Left cardiac atrium (tissue), 4 donors: ENCODE data around the gene PDPK1. TPM values are rescaled to one million over a fixed set of nuclear protein-coding genes. Genes with fewer than 3 reads are reported as not detected.
"Not testable (repeated sequence)": the region's sequence is repeated elsewhere in the genome, so short reads cannot be mapped to it uniquely, and the experiment has no call there.

ENCODE experiments used
- ATAC-seq, 2 donors: fragments of 200-7000 bp; cut with Tn5 transposase; one replicate each; pipeline ENCODE4 v1.9.1; 2020; ENCODE audit warnings: mild to moderate bottlenecking in 2 of 2, moderate library complexity in 2 of 2
- DNase-seq: peaks from one replicate; pipeline ENCODE4 v3.0.0-alpha.2; 2020
- intact Hi-C, 2 donors: fragments of 100-400 bp; cut with DNase I; formaldehyde crosslinking; loops; one replicate each; pipeline versions ENCODE4 v1.14.1 to v1.15.1; 2022 to 2023
- total RNA-seq, 2 donors: library from RNA; stranded (reverse); fragmentation: NEBNext Ultra II Directional; extraction: Animal tissue kit (Norgen Biotek cat#: 25700); gene quantifications; one replicate each; pipeline ENCODE4 v1.2.1, GENCODE V29; 2021
- donor health status: DM: no; HTN: yes; CAD: no.
- donor health status: DM: no; HTN: yes; CAD: no; lungs with severe emphysema.
- donor health status: DM: yes; HTN: yes; CAD: no.
- donor health status: Dilated cardiomyopathy.

PDPK1 gene
- total RNA-seq, 2 donors from 2014 or later, result 32.6 to 39.4 TPM

DNA sequence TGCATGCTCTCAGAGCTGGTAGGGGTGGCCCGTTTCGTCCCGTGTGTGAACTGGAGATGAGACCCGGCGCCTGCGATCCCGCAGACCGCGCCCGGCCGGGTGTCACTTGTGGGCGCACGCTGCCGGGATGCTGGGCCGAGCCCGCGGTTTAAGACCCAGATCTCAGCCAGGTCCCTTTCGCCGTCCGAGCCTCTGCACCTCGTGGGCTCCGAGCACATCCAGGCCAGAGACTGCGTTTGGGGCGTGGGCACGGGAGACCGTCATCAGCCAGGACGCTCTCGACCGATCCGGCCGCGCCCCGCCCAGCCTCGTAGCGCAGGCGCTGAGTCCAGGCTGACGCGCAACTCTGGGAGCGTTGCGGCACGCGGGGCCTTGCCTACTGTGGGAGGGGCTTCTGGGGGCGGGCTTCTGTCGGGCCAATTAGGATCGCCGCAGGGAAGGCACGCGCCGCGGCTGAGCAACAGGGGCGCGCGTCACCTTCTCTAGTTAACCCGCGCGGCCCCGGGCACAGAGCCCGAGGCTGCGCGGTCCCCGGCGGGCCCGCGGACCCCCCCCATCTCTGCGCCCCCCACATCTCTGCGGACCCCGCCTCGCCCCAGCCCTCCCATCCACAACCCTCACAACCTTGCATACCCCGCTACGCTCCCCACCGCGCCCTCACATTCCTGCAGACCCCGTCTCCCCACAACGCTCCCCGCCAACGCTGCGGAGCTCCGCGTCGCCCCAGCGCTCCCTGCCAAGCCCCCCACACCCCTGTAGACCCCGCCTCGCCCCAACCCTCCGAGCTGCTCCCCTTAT, 5.9 kb upstream of the PDPK1 start:
- DNase-seq (peak; percentile 100), ATAC-seq (peak; percentile 94 to 97)
- intact Hi-C loops, result no loop called here

DNA sequence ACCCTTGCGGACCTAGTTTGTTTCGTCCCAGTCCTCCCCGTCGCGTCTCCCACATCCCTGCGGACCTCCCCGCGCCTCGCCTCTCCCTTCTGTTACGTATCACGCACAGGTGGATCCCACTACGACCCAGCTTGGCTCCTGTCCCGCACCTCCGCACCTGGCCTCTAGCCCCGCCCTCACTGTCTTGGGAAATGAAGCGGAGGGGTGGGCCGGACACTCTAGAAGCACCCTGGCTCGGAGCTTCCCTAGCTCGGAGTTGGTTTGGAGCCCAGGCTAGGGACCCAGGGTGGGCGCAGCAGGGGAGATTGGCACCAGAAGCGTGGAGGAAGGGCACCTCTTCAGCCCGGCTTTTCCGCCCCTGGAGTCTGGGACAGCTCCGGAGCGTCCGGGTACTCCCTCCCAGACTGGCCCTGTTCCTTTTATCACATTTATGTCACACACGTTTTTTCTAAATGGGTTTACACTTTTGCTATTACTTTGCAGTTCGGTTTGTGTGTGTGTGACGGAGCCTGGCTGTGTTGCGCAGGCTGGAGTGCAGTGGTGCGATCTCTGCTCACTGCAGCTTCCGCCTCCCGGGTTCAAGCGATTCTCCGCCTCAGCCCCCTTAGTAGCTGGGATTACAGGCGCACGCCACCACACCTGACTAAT, 5.2 kb upstream of the PDPK1 start:
- intact Hi-C loops, result no loop called here

GRCh38 chr16:2533142-2533755, 4.6 kb upstream of the PDPK1 start:
- DNase-seq, intact Hi-C loops, ATAC-seq: not testable (repeated sequence)

More for the DNA sequence above, 5.2 kb upstream of the PDPK1 start:
- ATAC-seq (peak; percentile 13 to 30), DNase-seq (no peak)

- intact Hi-C loops, result no loop called here
- DNase-seq (no peak), ATAC-seq (no peak)
Measured at GRCh38 chr16:2533912-2534311, 3.9 kb upstream of the PDPK1 start.

- DNase-seq, intact Hi-C loops, ATAC-seq: not testable (repeated sequence)
Measured at GRCh38 chr16:2534335-2534734, 3.5 kb upstream of the PDPK1 start.

GRCh38 chr16:2535625-2536013, 2.2 kb upstream of the PDPK1 start:
- ATAC-seq (no peak), DNase-seq (peak; percentile 44)
- intact Hi-C loops, result no loop called here

DNA sequence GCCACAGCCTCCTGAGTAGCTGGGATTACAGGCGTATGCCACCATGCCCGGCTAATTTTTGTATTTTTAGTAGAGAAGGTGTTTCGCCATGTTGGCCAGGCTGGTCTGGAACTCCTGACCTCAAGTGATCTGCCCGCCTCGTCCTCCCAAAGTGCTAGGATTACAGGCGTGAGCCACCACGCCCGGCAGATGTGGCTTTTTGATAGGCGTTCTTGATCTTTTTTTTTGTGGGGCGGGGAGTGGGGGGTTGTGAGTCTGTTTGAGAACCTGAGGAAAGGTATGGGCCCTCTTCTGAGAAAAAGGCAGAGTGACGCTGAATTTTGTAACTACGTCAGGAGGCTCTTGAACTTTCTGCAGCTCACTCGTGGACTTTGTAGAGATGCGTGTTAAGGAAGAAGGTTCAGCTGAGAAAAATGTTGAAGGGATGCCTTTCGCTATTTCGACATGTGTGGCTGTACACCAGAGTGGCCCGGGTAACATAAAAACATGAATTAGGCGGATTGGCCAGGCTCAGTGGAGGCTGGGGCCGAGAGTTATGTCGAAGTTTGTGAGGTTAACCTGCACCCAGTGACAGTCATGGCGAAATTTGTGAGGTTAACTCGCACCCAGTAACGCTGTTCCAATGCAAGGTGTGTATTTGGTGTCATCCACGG, 1.5 kb downstream of the PDPK1 start:
- intact Hi-C loops, DNase-seq, ATAC-seq: not testable (repeated sequence)

DNA sequence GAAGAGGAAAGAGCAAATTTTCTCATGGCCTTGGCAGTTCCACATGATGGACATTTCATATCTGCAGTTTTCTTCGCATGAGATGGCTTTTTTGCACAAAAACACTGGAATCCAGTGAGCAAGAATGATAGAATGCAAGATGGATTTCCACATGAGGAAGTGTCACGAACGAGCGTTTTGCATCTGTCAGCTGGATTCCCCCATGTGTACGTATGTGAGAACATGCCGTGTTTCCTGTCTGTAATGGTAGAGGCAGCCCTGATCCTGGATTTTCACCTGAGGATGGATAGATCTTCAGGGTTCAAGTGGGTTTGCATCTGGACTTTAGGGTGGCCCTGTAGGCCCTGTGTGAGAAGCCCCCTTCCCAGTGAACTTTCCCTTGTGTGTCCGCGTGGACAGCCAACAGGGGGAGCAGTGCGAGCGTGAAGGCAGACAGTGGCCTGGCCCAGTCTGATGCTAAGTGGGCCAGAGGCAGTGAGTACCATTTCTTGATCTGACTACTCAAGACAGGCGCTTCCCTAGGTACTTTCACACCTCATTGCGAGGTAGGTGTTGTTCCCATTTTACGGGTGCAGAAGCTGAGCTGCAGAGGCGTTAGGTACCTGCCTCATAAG, 2.1 kb downstream of the PDPK1 start:
- DNase-seq, ATAC-seq, intact Hi-C loops: not testable (repeated sequence)

GRCh38 chr16:2540912-2541311, 3.1 kb downstream of the PDPK1 start:
- DNase-seq, intact Hi-C loops, ATAC-seq: not testable (repeated sequence)

GRCh38 chr16:2541409-2541808, 3.6 kb downstream of the PDPK1 start:
- DNase-seq, ATAC-seq, intact Hi-C loops: not testable (repeated sequence)

- intact Hi-C loops, ATAC-seq, DNase-seq: not testable (repeated sequence)
Measured at GRCh38 chr16:2543771-2544170, 6.0 kb downstream of the PDPK1 start.

DNA sequence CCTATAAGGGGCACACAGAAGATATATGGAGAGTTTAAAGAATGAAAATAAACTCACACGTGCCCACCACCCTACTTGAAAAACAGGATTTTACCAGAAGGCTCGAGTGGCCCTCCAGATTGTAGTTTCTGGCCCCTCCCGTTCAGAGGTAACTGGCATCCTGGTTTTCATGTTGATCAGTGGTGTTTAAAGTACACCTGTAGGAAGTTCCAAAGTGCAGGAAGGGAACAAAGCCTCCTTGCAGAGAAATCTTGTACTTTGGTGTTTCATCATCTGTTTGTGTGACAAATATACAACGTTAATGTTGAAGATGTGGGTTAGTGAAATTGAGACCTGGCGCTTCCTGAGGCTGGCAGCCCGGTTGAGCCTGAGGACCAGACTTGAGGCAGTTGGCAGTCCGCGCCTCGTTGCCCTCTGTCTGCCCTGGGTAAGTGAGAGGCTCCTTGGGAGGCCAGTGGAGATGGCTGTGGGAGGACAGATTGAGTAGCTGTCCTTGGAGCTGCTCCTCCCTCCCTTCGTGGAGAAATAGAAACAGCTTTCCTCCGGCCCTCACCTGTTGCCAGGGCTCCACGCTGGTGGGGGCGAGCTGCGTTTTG, 12.6 kb downstream of the PDPK1 start:
- intact Hi-C loops, ATAC-seq, DNase-seq: not testable (repeated sequence)

GRCh38 chr16:2551420-2551889, 13.6 kb downstream of the PDPK1 start:
- DNase-seq, intact Hi-C loops, ATAC-seq: not testable (repeated sequence)

GRCh38 chr16:2554709-2555425, 17.0 kb downstream of the PDPK1 start:
- ATAC-seq, result peak in 1 of 2 donors; percentile 45
- DNase-seq, intact Hi-C loops: not testable (repeated sequence)

GRCh38 chr16:2557150-2557549, 19.3 kb downstream of the PDPK1 start:
- intact Hi-C loops, ATAC-seq, DNase-seq: not testable (repeated sequence)

DNA sequence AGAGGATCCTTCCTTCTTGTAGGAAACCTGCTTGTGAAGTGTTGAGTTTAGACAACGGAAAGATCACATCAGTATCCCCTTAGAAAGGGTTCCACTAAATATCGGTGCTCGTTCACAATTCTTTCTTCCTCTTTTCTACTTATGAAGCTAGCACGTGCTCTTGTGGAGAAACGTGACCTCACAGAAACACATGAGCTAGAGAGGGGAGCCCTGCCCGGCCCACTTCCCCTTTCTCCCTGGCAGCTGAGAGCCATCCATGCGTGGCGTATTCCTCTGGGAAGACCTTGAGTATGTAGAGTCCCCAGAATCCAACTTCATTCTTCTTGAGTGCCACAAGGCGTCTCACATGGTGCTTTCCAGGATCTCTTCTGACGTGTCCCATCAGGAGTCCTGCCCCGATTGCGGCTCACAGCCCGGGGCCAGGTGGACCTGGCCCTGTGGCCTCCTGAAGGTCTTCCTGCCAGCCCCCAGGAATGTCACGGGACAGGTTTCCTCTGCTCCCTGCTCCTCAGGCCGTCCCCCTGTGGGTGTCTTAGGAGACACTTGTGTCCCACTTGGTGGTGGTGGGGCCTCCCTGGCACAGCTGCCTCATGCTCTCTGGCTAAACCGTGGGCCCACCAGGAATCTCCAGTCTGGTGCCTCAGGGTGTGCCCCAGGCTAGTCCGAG, 22.4 kb downstream of the PDPK1 start:
- intact Hi-C loops, DNase-seq: not testable (repeated sequence)
- ATAC-seq, result peak; percentile 60 to 67

DNA sequence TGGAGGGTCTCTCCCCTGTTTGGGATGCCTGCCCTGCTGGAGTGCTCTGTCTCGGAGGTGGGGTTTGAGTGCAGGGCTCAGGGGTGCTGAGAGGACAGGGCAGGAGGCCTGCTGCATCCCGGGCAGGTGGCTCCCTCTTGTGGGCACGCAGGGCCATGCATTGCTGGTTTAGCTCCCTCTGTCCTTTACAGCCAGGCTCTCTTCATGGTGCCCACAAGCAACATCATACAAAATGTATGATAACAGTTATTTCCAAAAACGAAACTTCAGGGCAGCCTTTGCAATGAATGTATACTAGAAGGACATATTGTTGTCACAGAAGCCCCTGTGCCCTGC, 22.9 kb downstream of the PDPK1 start:
- intact Hi-C loops, result not testable (repeated sequence)
- peak; percentile 71 to 80 for ATAC-seq
- peak; percentile 42 for DNase-seq
